HepG2 (cell line): ENCODE measurements around the gene ZNF281. TPM values are rescaled to one million over a fixed set of nuclear protein-coding genes. Genes with fewer than 3 reads are reported as not detected.

Experiments
- KLF12 ChIP-seq: sonication (generic); formaldehyde crosslinking; IDR thresholded peaks from 2 replicates; pipeline ENCODE4 v1.4.0; 2020; ENCODE audit warnings: missing genetic modification reagents, borderline replicate concordance
- MAFF ChIP-seq: IDR thresholded peaks from 2 replicates; pipeline ENCODE4 v1.6.1; 2011; ENCODE audit warnings: low read depth, low read length, improper control_type of control experiment
- MXD4 ChIP-seq: IDR thresholded peaks from 2 replicates; pipeline ENCODE4 v1.6.1; 2016; ENCODE audit warnings: mild to moderate bottlenecking, missing biosample characterization, missing genetic modification reagents
- MXI1 ChIP-seq: IDR thresholded peaks from 3 replicates; pipeline ENCODE4 v1.6.1; 2012; ENCODE audit warnings: low read depth, low read length, inconsistent platforms, borderline replicate concordance
- NFKBIZ ChIP-seq: IDR thresholded peaks from 2 replicates; pipeline ENCODE4 v1.6.1; 2018; ENCODE audit warnings: missing genetic modification reagents, missing compliant biosample characterization
- RFXANK ChIP-seq: IDR thresholded peaks from 2 replicates; pipeline ENCODE4 v1.6.1; 2016
- ZBTB42 ChIP-seq: sonication (generic); formaldehyde crosslinking; IDR thresholded peaks from 2 replicates; pipeline ENCODE4 v1.5.0; 2020; ENCODE audit warnings: mild to moderate bottlenecking, missing genetic modification reagents
- ZBTB8A ChIP-seq: sonication (generic); formaldehyde crosslinking; IDR thresholded peaks from 2 replicates; pipeline ENCODE4 v1.4.0; 2020; ENCODE audit warnings: mild to moderate bottlenecking, low read depth, missing genetic modification reagents, borderline replicate concordance
- ZNF232 ChIP-seq: sonication (generic); formaldehyde crosslinking; IDR thresholded peaks from 2 replicates; pipeline ENCODE4 v1.4.0; 2020; ENCODE audit warnings: missing genetic modification reagents, borderline replicate concordance
- ZNF510 ChIP-seq: sonication (generic); formaldehyde crosslinking; IDR thresholded peaks from 2 replicates; pipeline ENCODE4 v1.4.0; 2020; ENCODE audit warnings: low read depth, mild to moderate bottlenecking, missing genetic modification reagents
- ZNF75D ChIP-seq: sonication (generic); formaldehyde crosslinking; IDR thresholded peaks from 2 replicates; pipeline ENCODE4 v1.8.1; 2023; ENCODE audit warnings: missing genetic modification reagents, mild to moderate bottlenecking, borderline replicate concordance
- ZNF841 ChIP-seq: sonication (generic); formaldehyde crosslinking; IDR thresholded peaks from 2 replicates; pipeline ENCODE4 v1.8.1; 2023; ENCODE audit warnings: missing genetic modification reagents, borderline replicate concordance
- polyA plus RNA-seq, 8 experiments: library from polyadenylated mRNA; depleted of rRNA in 3 of 8; stranded (reverse) in 7 of 8; unstranded in 1 of 8; fragments of >200 nt; fragmentation: Illumina TruSeq in 4 of 8; extraction: Trizol in 4 of 8; gene quantifications; 2 replicates each; pipeline versions ENCODE4 v1.2.1 to v1.2.3, GENCODE V29; 2011 to 2016; ENCODE audit warnings: low read depth in 4 of 8, missing spikeins in 1 of 8, mixed read lengths in 1 of 8; ENCODE audit not compliant: insufficient read depth in 1 of 8
- total RNA-seq, 5 experiments: library from RNA; depleted of rRNA; stranded (reverse); fragments of >200 nt; fragmentation: Illumina TruSeq; extraction: Trizol; gene quantifications; 2 replicates each; pipeline ENCODE4 v1.2.3, GENCODE V29; 2016; ENCODE audit warnings: low read depth in 1 of 5
- TF ChIP-seq, protein P1 (sequence below): sonication (generic); formaldehyde crosslinking; IDR thresholded peaks from 2 replicates; pipeline ENCODE4 v1.5.0; 2020; ENCODE audit warnings: mild to moderate bottlenecking, missing genetic modification reagents, borderline replicate concordance
- TF ChIP-seq, protein P2 (sequence below): sonication (generic); formaldehyde crosslinking; IDR thresholded peaks from 2 replicates; pipeline ENCODE4 v1.4.0; 2020; ENCODE audit warnings: low read depth, mild to moderate bottlenecking, missing genetic modification reagents
- TF ChIP-seq, protein P3 (sequence below), 2 experiments: sonication (generic) in 1 of 2; formaldehyde crosslinking in 1 of 2; IDR thresholded peaks; 2 replicates each; pipeline versions ENCODE4 v1.5.1 to v1.6.1; 2011 to 2020; ENCODE audit warnings: borderline replicate concordance in 1 of 2, low read depth in 1 of 2, low read length in 1 of 2, mild to moderate bottlenecking in 1 of 2, missing genetic modification reagents in 1 of 2, moderate library complexity in 1 of 2
- TF ChIP-seq, protein P4 (sequence below): fragments of 450-650 bp; IDR thresholded peaks from 2 replicates; pipeline ENCODE4 v1.6.1; 2016
- TF ChIP-seq, protein P5 (sequence below): sonication (generic); formaldehyde crosslinking; IDR thresholded peaks from 2 replicates; pipeline ENCODE4 v1.5.0; 2020; ENCODE audit warnings: mild to moderate bottlenecking, missing genetic modification reagents

Gene ZNF281
- total and polyA plus RNA-seq, 2 of the 13 experiments (the other 11 are each of a cell fraction or from before 2014, with no cell fraction given) = 7.7 to 20.6 TPM

DNA sequence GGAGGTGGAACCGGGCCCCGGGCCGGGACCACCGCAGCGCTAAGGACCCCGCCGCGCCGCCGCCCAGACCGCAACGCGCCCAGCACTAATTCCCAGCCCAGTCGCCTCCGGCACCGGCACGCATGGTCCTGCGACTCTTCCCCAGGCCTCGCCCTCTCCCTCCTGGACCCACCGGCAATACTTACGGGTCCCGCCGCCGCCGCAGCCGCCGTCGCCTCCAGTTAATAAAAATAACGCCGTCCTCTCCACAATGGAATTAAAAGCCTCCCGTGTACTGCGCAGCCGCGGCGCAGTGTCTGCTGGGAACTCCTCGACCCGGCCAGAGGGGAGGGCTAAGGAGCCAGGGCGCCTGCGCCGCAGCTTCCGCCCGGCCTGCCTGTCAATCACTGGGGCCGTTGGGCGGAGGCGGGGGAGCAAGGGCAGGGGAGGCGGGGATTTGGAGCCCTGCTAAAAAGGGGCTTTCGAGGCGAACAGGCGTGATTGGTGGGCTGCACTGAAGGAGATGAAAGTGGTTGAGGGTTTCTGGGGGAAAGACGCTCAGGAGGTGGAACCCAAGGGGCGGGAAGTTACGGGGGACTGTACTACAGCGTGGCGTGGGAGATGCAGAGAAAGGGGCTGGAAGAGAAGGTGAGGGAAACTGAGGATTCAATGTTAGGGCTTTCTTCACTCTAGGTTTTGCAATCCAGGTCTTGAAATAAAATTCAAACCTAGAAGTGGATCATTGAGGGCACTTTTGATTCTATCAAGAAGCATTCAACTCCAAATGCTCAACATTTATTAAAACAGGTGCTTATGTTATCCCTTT, at the start of gene ZNF281 (continued):
- TF ChIP-seq, protein P1, sequence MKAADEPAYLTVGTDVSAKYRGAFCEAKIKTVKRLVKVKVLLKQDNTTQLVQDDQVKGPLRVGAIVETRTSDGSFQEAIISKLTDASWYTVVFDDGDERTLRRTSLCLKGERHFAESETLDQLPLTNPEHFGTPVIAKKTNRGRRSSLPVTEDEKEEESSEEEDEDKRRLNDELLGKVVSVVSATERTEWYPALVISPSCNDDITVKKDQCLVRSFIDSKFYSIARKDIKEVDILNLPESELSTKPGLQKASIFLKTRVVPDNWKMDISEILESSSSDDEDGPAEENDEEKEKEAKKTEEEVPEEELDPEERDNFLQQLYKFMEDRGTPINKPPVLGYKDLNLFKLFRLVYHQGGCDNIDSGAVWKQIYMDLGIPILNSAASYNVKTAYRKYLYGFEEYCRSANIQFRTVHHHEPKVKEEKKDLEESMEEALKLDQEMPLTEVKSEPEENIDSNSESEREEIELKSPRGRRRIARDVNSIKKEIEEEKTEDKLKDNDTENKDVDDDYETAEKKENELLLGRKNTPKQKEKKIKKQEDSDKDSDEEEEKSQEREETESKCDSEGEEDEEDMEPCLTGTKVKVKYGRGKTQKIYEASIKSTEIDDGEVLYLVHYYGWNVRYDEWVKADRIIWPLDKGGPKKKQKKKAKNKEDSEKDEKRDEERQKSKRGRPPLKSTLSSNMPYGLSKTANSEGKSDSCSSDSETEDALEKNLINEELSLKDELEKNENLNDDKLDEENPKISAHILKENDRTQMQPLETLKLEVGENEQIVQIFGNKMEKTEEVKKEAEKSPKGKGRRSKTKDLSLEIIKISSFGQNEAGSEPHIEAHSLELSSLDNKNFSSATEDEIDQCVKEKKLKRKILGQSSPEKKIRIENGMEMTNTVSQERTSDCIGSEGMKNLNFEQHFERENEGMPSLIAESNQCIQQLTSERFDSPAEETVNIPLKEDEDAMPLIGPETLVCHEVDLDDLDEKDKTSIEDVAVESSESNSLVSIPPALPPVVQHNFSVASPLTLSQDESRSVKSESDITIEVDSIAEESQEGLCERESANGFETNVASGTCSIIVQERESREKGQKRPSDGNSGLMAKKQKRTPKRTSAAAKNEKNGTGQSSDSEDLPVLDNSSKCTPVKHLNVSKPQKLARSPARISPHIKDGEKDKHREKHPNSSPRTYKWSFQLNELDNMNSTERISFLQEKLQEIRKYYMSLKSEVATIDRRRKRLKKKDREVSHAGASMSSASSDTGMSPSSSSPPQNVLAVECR (CRISPR knock-in tag) = peak; percentile 71
- TF ChIP-seq, protein P2, sequence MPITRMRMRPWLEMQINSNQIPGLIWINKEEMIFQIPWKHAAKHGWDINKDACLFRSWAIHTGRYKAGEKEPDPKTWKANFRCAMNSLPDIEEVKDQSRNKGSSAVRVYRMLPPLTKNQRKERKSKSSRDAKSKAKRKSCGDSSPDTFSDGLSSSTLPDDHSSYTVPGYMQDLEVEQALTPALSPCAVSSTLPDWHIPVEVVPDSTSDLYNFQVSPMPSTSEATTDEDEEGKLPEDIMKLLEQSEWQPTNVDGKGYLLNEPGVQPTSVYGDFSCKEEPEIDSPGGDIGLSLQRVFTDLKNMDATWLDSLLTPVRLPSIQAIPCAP (CRISPR knock-in tag) = no peak
- TF ChIP-seq, protein P3, sequence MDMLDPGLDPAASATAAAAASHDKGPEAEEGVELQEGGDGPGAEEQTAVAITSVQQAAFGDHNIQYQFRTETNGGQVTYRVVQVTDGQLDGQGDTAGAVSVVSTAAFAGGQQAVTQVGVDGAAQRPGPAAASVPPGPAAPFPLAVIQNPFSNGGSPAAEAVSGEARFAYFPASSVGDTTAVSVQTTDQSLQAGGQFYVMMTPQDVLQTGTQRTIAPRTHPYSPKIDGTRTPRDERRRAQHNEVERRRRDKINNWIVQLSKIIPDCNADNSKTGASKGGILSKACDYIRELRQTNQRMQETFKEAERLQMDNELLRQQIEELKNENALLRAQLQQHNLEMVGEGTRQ (IDR thresholded peaks at IDR 0.05; ENCODE audit: low read depth, low read length) = no peak
- TF ChIP-seq, protein P3 (CRISPR knock-in tag; IDR thresholded peaks at IDR 0.05; ENCODE audit: borderline replicate concordance) = no peak
- no peak; the same call in 1 of the 2 replicates for TF ChIP-seq KLF12
- TF ChIP-seq, protein P4, sequence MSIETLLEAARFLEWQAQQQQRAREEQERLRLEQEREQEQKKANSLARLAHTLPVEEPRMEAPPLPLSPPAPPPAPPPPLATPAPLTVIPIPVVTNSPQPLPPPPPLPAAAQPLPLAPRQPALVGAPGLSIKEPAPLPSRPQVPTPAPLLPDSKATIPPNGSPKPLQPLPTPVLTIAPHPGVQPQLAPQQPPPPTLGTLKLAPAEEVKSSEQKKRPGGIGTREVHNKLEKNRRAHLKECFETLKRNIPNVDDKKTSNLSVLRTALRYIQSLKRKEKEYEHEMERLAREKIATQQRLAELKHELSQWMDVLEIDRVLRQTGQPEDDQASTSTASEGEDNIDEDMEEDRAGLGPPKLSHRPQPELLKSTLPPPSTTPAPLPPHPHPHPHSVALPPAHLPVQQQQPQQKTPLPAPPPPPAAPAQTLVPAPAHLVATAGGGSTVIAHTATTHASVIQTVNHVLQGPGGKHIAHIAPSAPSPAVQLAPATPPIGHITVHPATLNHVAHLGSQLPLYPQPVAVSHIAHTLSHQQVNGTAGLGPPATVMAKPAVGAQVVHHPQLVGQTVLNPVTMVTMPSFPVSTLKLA = no peak
- TF ChIP-seq ZNF232 (CRISPR knock-in tag) = peak; percentile 42; the same call in 1 of the 2 replicates
- TF ChIP-seq MXD4 (CRISPR knock-in tag) = no peak
- TF ChIP-seq ZBTB8A = no peak
- TF ChIP-seq ZNF510 (CRISPR knock-in tag) = 0 out of 2 replicates have a peak, but pooled peaks have one; percentile 72
- TF ChIP-seq RFXANK (CRISPR knock-in tag) = no peak
- TF ChIP-seq ZNF841 (CRISPR knock-in tag) = no peak
- TF ChIP-seq ZNF75D (CRISPR knock-in tag) = no peak
- TF ChIP-seq MAFF = no peak
- TF ChIP-seq, protein P5, sequence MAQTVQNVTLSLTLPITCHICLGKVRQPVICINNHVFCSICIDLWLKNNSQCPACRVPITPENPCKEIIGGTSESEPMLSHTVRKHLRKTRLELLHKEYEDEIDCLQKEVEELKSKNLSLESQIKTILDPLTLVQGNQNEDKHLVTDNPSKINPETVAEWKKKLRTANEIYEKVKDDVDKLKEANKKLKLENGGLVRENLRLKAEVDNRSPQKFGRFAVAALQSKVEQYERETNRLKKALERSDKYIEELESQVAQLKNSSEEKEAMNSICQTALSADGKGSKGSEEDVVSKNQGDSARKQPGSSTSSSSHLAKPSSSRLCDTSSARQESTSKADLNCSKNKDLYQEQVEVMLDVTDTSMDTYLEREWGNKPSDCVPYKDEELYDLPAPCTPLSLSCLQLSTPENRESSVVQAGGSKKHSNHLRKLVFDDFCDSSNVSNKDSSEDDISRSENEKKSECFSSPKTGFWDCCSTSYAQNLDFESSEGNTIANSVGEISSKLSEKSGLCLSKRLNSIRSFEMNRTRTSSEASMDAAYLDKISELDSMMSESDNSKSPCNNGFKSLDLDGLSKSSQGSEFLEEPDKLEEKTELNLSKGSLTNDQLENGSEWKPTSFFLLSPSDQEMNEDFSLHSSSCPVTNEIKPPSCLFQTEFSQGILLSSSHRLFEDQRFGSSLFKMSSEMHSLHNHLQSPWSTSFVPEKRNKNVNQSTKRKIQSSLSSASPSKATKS (CRISPR knock-in tag) = no peak
- no peak for TF ChIP-seq NFKBIZ (CRISPR knock-in tag)
- TF ChIP-seq ZBTB42 = 0 out of 2 replicates have a peak, but pooled peaks have one; percentile 29
- TF ChIP-seq MXI1 = 0 out of 3 replicates have a peak, but pooled peaks have one; percentile 53
